ENCODE measurements around the gene CIB2.

CIB2 gene

DNA sequence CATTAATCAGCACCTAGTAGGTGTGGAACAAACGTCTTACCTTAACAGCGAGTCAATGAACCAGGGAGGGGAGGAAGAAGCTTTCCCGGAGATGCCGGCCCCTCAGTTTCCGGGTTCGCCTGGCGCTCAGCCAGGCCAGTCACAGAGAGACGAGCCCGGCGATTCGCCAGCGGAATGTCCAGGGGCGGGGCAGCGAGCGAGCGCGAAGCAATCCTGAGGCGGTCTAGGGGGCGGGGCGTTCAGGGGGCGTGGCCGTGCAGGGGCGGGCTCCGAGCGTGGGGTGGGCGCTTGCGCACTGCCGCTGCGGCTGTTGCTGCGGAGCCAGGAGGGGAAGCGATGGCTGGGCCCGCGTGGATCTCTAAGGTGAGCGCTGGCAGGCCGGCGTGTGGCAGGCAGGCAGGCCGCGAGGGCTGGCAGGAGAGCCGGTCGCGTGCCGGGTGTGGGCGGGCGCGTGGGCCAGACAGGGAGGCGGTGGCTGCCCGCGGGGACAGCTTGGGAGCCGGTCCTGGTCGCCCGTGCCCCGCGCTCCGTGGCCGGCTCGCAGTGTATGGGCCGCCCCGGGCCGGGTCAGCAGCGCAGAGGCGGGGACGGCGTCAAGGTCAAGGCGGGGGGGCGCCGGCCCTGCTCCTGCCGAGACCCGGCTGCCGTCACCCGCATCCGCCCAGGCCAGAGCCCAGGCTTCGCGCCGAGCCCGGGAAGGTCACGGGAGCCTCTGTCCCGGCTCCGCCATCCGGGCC lies 18.0 kb upstream of the CIB2 start, which contains the start of gene IDH3A:
Gene IDH3A (plus strand): TSS at position 295 of the 737 bp plus-strand sequence. CDS start 42 bp downstream, at position 337.
- peak within 1 kb of the TSS; percentile 77 for H3K27ac ChIP-seq (ENCODE audit: extremely low read depth, low read depth, low read length)
- ChIA-PET POLR2A (interaction anchor here (0.6 to 3.1 kb wide), 9 partner anchors 8 to 586 kb away, joined by 3 to 17 read pairs (median 5); partner anchors contain the start of genes CIB2 and SKIC8), CTCF (interaction anchor here (0.5 to 2.2 kb wide), 14 partner anchors 9 to 244 kb away, joined by 3 to 7 read pairs (median 4); no protein-coding TSS in a partner anchor)
- peaks cover 3 to 4% of the 10 kb centered on the region in 2 experiments; a peak in 2 of 3 replicates for H3K36me3 ChIP-seq (ENCODE audit: control insufficient read depth in 2 of 2, insufficient read depth in 1 of 2, low read length in 2 of 2)
- H3K4me3 ChIP-seq (ENCODE audit: low read depth, low read length) = peak within 1 kb of the TSS; percentile 76
- peaks cover 12% of the 10 kb centered on the region for H3K4me1 ChIP-seq (ENCODE audit: control insufficient read depth, insufficient read depth, low read length)
- H3K9me3 ChIP-seq (ENCODE audit: control insufficient read depth, insufficient read depth, low read depth, low read length) = no peaks in the 10 kb centered on the region
- TF ChIP-seq, protein P1, sequence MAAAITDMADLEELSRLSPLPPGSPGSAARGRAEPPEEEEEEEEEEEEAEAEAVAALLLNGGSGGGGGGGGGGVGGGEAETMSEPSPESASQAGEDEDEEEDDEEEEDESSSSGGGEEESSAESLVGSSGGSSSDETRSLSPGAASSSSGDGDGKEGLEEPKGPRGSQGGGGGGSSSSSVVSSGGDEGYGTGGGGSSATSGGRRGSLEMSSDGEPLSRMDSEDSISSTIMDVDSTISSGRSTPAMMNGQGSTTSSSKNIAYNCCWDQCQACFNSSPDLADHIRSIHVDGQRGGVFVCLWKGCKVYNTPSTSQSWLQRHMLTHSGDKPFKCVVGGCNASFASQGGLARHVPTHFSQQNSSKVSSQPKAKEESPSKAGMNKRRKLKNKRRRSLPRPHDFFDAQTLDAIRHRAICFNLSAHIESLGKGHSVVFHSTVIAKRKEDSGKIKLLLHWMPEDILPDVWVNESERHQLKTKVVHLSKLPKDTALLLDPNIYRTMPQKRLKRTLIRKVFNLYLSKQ (tag by site-specific recombination; IDR thresholded peaks at IDR 0.05; ENCODE audit: borderline replicate concordance) = no peak
- no peak for TF ChIP-seq ZNF555 (tag by site-specific recombination; conservative IDR thresholded peaks at IDR 0.05)
- no peak for TF ChIP-seq ZNF747 (tag by site-specific recombination; IDR thresholded peaks at IDR 0.05)
- peak; percentile 69; the same call in 1 of the 2 replicates for TF ChIP-seq ZNF501 (tag by site-specific recombination; IDR thresholded peaks at IDR 0.05)
- TF ChIP-seq ZNF76 (tag by site-specific recombination; IDR thresholded peaks at IDR 0.05; ENCODE audit: borderline replicate concordance, low read depth) = 0 out of 2 replicates have a peak, but pooled peaks have one; percentile 40
- TF ChIP-seq ZNF223 (tag by site-specific recombination; IDR thresholded peaks at IDR 0.05) = no peak; the same call in 1 of the 2 replicates
- no peak for TF ChIP-seq ZNF121 (tag by site-specific recombination; IDR thresholded peaks at IDR 0.05)
- TF ChIP-seq, protein P2, sequence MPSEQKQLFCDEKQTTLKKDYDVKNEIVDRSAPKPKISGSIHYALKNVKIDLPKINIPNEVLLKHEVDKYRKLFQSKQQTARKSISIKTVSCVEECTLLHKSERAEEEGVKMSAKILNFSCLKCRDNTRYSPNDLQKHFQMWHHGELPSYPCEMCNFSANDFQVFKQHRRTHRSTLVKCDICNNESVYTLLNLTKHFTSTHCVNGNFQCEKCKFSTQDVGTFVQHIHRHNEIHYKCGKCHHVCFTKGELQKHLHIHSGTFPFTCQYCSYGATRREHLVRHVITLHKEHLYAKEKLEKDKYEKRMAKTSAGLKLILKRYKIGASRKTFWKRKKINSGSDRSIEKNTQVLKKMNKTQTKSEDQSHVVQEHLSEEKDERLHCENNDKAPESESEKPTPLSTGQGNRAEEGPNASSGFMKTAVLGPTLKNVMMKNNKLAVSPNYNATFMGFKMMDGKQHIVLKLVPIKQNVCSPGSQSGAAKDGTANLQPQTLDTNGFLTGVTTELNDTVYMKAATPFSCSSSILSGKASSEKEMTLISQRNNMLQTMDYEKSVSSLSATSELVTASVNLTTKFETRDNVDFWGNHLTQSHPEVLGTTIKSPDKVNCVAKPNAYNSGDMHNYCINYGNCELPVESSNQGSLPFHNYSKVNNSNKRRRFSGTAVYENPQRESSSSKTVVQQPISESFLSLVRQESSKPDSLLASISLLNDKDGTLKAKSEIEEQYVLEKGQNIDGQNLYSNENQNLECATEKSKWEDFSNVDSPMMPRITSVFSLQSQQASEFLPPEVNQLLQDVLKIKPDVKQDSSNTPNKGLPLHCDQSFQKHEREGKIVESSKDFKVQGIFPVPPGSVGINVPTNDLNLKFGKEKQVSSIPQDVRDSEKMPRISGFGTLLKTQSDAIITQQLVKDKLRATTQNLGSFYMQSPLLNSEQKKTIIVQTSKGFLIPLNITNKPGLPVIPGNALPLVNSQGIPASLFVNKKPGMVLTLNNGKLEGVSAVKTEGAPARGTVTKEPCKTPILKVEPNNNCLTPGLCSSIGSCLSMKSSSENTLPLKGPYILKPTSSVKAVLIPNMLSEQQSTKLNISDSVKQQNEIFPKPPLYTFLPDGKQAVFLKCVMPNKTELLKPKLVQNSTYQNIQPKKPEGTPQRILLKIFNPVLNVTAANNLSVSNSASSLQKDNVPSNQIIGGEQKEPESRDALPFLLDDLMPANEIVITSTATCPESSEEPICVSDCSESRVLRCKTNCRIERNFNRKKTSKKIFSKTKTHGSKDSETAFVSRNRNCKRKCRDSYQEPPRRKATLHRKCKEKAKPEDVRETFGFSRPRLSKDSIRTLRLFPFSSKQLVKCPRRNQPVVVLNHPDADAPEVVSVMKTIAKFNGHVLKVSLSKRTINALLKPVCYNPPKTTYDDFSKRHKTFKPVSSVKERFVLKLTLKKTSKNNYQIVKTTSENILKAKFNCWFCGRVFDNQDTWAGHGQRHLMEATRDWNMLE (tag by site-specific recombination; conservative IDR thresholded peaks at IDR 0.05; ENCODE audit: low read depth) = peak; percentile 42; the same call in 1 of the 2 replicates
- no peak for TF ChIP-seq ZNF133 (tag by site-specific recombination; IDR thresholded peaks at IDR 0.05)
- peak; percentile 56; the same call in 1 of the 2 replicates for TF ChIP-seq KLF8 (tag by site-specific recombination; IDR thresholded peaks at IDR 0.05)
- no peak; the same call in 1 of the 2 replicates for TF ChIP-seq ZNF629 (tag by site-specific recombination; IDR thresholded peaks at IDR 0.05)
- no peak for TF ChIP-seq ZNF529 (tag by site-specific recombination; IDR thresholded peaks at IDR 0.05; ENCODE audit: insufficient replicate concordance)
- no peak for TF ChIP-seq GLI4 (tag by site-specific recombination; IDR thresholded peaks at IDR 0.05)
- no peak for TF ChIP-seq ZNF175 (tag by site-specific recombination; IDR thresholded peaks at IDR 0.05)
- no peak for TF ChIP-seq ZNF23 (tag by site-specific recombination; IDR thresholded peaks at IDR 0.05; ENCODE audit: borderline replicate concordance)
- TF ChIP-seq ZBTB20 (tag by site-specific recombination; IDR thresholded peaks at IDR 0.05) = no peak; the same call in 1 of the 2 replicates
- no peak for TF ChIP-seq ZNF610 (tag by site-specific recombination; IDR thresholded peaks at IDR 0.05; ENCODE audit: borderline replicate concordance)
- peak; percentile 98 for TF ChIP-seq ZFHX2 (tag by site-specific recombination; conservative IDR thresholded peaks at IDR 0.05)
- TF ChIP-seq ZNF596 (tag by site-specific recombination; IDR thresholded peaks at IDR 0.05) = 0 out of 2 replicates have a peak, but pooled peaks have one; percentile 21
- TF ChIP-seq ZNF404 (tag by site-specific recombination; IDR thresholded peaks at IDR 0.05) = no peak
- TF ChIP-seq KLF16 (tag by site-specific recombination; IDR thresholded peaks at IDR 0.05) = 0 out of 2 replicates have a peak, but pooled peaks have one; percentile 11
- no peak for TF ChIP-seq ZNF544 (tag by site-specific recombination; IDR thresholded peaks at IDR 0.05)
- TF ChIP-seq ZNF585B (tag by site-specific recombination; IDR thresholded peaks at IDR 0.05) = no peak
- no peak for TF ChIP-seq SCRT2 (tag by site-specific recombination; IDR thresholded peaks at IDR 0.05)
- TF ChIP-seq, protein P3, sequence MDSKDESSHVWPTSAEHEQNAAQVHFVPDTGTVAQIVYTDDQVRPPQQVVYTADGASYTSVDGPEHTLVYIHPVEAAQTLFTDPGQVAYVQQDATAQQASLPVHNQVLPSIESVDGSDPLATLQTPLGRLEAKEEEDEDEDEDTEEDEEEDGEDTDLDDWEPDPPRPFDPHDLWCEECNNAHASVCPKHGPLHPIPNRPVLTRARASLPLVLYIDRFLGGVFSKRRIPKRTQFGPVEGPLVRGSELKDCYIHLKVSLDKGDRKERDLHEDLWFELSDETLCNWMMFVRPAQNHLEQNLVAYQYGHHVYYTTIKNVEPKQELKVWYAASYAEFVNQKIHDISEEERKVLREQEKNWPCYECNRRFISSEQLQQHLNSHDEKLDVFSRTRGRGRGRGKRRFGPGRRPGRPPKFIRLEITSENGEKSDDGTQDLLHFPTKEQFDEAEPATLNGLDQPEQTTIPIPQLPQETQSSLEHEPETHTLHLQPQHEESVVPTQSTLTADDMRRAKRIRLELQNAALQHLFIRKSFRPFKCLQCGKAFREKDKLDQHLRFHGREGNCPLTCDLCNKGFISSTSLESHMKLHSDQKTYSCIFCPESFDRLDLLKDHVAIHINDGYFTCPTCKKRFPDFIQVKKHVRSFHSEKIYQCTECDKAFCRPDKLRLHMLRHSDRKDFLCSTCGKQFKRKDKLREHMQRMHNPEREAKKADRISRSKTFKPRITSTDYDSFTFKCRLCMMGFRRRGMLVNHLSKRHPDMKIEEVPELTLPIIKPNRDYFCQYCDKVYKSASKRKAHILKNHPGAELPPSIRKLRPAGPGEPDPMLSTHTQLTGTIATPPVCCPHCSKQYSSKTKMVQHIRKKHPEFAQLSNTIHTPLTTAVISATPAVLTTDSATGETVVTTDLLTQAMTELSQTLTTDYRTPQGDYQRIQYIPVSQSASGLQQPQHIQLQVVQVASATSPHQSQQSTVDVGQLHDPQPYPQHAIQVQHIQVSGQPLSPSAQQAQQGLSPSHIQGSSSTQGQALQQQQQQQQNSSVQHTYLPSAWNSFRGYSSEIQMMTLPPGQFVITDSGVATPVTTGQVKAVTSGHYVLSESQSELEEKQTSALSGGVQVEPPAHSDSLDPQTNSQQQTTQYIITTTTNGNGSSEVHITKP (tag by site-specific recombination; IDR thresholded peaks at IDR 0.05) = no peak
- no peak for TF ChIP-seq ZNF394 (tag by site-specific recombination; IDR thresholded peaks at IDR 0.05; ENCODE audit: borderline replicate concordance)
